ENCODE measurements around the gene MUL1. TPM values are rescaled to one million over a fixed set of nuclear protein-coding genes. Genes with fewer than 3 reads are reported as not detected.
"Not testable (repeated sequence)": the region's sequence is repeated elsewhere in the genome, so short reads cannot be mapped to it uniquely, and the experiment has no call there.

Gene MUL1
- total and polyA plus RNA-seq, 9 of the 15 experiments (the other 6 are each of a cell fraction or from before 2014, with no cell fraction given): 10.4 to 32.9 (median 19.3) TPM

GRCh38 chr1:20519609-20520262, 11.8 kb upstream of the MUL1 start (continued):
- TF ChIP-seq ATF1 (CRISPR knock-in tag; IDR thresholded peaks at IDR 0.05): not testable (repeated sequence)
- 0 out of 2 replicates have a peak, but pooled peaks have one; percentile 20 for TF ChIP-seq ATF1 (tag; IDR thresholded peaks at IDR 0.05)
- TF ChIP-seq BHLHE40 (IDR thresholded peaks at IDR 0.05; ENCODE audit: low read length): 0 out of 2 replicates have a peak, but pooled peaks have one; percentile 6
- peak; percentile 90 for TF ChIP-seq HIVEP1 (CRISPR knock-in tag; IDR thresholded peaks at IDR 0.05)
- peak; percentile 59; the same call in 1 of the 2 replicates for TF ChIP-seq PTRF (tag; IDR thresholded peaks at IDR 0.05)
- peak; percentile 42 for TF ChIP-seq VEZF1 (CRISPR knock-in tag; IDR thresholded peaks at IDR 0.05)
- TF ChIP-seq ZNF76 (CRISPR knock-in tag; IDR thresholded peaks at IDR 0.05; ENCODE audit: borderline replicate concordance): peak; percentile 81; the same call in 1 of the 2 replicates
- 0 out of 2 replicates have a peak, but pooled peaks have one; percentile 36 for TF ChIP-seq ZNF134 (CRISPR knock-in tag; conservative IDR thresholded peaks at IDR 0.05)
- TF ChIP-seq ZNF316 (IDR thresholded peaks at IDR 0.05): 0 out of 2 replicates have a peak, but pooled peaks have one; percentile 23
